Neutrophil (primary cell): ENCODE data around the gene PCNX2.

Experiments
- H3K27ac ChIP-seq: fragments of 200-600 bp; sonication (generic); 2 replicates; pipeline ENCODE4 v1.5.1; 2016; ENCODE audit warnings: mild to moderate bottlenecking, moderate library complexity
- H3K27me3 ChIP-seq: fragments of 200-600 bp; sonication (generic); 2 replicates; pipeline ENCODE4 v1.6.0; 2016; ENCODE audit warnings: mild to moderate bottlenecking
- H3K36me3 ChIP-seq: fragments of 200-600 bp; sonication (generic); 2 replicates; pipeline ENCODE4 v1.5.1; 2017
- H3K4me1 ChIP-seq, 2 experiments: fragments of 200-600 bp in 1 of 2; sonication (generic) in 1 of 2; 1 replicate in 1 of 2; 2 replicates in 1 of 2; pipeline versions ENCODE4 v1.5.1 to v1.6.1; 2013 to 2016; ENCODE audit warnings: low read depth in 1 of 2, low read length in 1 of 2, mild to moderate bottlenecking in 1 of 2, moderate library complexity in 1 of 2; ENCODE audit not compliant: control insufficient read depth in 1 of 2, insufficient read depth in 1 of 2
- H3K4me3 ChIP-seq, 2 experiments: fragments of 200-600 bp in 1 of 2; sonication (generic) in 1 of 2; 1 replicate in 1 of 2; 2 replicates in 1 of 2; pipeline ENCODE4 v1.5.1; 2013 to 2016; ENCODE audit warnings: low read depth in 1 of 2, low read length in 1 of 2, mild to moderate bottlenecking in 1 of 2, moderate library complexity in 1 of 2
- H3K9me3 ChIP-seq: fragments of 200-600 bp; sonication (generic); 2 replicates; pipeline ENCODE4 v1.5.1; 2016
- TF ChIP-seq, protein P1 (sequence below): fragments of 200-600 bp; sonication (generic); IDR thresholded peaks from 2 replicates; pipeline ENCODE4 v1.5.1; 2016; ENCODE audit warnings: antibody characterized with exemption

Gene PCNX2

DNA sequence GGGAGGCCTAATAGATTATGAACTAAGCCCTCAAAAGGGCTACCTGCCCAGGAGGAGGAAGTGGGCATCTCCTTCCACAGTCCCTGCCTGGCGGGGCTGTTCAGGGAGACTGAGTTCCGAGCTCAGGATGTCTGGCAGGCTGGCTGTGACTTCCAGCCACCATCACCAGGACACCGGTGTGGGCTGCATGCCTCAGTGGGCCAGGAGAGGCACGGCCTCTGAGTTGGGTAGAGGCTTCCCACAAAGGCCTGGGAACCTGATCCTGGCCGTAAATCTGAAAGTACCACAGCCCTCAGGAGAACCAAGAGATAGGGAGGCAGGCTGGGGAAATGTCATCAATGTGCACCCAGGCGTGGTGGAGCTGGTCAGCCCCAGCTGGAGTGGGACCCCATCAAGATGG lies 316.0 kb downstream of the PCNX2 start:
- TF ChIP-seq, protein P1, sequence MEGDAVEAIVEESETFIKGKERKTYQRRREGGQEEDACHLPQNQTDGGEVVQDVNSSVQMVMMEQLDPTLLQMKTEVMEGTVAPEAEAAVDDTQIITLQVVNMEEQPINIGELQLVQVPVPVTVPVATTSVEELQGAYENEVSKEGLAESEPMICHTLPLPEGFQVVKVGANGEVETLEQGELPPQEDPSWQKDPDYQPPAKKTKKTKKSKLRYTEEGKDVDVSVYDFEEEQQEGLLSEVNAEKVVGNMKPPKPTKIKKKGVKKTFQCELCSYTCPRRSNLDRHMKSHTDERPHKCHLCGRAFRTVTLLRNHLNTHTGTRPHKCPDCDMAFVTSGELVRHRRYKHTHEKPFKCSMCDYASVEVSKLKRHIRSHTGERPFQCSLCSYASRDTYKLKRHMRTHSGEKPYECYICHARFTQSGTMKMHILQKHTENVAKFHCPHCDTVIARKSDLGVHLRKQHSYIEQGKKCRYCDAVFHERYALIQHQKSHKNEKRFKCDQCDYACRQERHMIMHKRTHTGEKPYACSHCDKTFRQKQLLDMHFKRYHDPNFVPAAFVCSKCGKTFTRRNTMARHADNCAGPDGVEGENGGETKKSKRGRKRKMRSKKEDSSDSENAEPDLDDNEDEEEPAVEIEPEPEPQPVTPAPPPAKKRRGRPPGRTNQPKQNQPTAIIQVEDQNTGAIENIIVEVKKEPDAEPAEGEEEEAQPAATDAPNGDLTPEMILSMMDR: no peak
- no peaks in the 10 kb centered on the region for H3K9me3 ChIP-seq
- H3K4me3 ChIP-seq: no peak overlapping the region
- H3K27ac ChIP-seq: no peak overlapping the region
- no peaks in the 10 kb centered on the region for H3K27me3 ChIP-seq
- peaks cover 7 to 9% of the 10 kb centered on the region in 2 experiments for H3K4me1 ChIP-seq
- peaks cover 5% of the 10 kb centered on the region for H3K36me3 ChIP-seq

DNA sequence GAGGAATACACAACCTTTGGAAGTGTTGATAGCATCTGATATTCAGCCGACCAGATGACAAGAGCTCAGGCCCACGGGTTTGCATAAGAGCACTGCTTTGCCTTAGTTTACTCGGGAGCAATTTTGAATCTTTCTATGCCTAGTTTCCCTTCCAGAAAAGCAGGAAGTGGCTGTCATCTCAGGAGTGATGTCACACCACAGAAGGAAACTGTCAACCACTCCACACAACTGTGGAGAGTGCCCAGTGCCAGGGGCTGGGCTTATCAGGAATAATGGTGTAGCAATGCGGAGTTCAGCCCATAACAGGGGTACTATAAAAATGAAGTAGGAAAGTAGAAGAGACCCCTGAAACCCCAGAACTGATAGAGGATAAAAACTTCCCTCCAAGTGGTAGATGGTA lies 316.7 kb downstream of the PCNX2 start:
- peaks cover 5% of the 10 kb centered on the region for H3K36me3 ChIP-seq
- no peaks in the 10 kb centered on the region for H3K27me3 ChIP-seq
- H3K9me3 ChIP-seq: no peaks in the 10 kb centered on the region
- H3K4me1 ChIP-seq: peaks cover 7 to 9% of the 10 kb centered on the region in 2 experiments
- TF ChIP-seq, protein P1: no peak
- no peak overlapping the region for H3K4me3 ChIP-seq
- no peak overlapping the region for H3K27ac ChIP-seq

DNA sequence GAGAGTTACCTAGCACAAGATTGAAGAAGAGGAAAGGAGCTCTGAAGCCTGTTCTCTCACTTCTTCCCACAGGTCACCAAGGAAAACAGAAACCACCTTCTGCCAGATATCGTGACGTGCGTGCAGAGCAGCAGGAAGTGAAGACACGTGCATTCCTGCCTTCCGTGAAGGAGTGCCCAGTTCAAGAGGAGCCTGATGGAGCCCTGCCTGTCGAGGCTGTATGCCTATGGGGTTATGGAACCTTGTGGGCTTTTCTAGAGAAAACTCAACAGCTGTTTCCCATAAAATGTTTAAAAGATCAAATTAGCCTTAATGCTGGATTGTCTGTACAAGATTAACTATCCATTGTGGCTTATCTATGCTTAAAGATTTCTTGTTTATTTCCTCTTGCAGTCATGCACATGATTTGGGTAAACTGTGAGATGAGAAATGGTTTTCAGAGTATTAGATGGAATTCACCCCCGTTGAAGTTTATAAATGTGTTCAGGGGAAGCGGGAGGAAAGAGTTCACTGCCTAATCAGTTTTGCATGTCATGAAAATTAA lies 317.4 kb downstream of the PCNX2 start:
- Histone ChIP-seq H3K4me3 (no peak overlapping the region), H3K36me3 (peaks cover 5% of the 10 kb centered on the region), H3K27me3 (no peaks in the 10 kb centered on the region), H3K27ac (no peak overlapping the region), H3K4me1 (peaks cover 7 to 9% of the 10 kb centered on the region in 2 experiments), H3K9me3 (no peaks in the 10 kb centered on the region)
- TF ChIP-seq, protein P1: no peak

DNA sequence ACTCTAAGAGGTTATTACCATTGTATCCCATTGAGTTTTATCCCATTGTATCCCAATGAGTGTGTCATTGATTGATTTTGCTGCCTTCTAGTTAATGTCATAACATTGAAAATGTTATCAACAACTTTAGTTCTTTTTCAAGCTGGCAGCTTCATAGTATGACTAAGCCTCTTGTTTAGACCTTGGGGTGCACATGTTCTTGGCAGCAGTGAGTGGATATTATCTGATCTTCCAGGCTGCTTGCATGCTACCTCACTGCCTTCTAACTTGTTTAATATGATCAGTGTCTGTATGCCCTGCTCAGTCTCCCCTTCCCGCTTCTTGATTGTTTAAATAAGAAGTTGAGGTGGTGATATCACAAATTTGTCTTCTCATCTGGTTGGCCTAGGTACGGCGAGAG lies 320.6 kb downstream of the PCNX2 start:
- TF ChIP-seq, protein P1: no peak
- no peak overlapping the region for H3K4me3 ChIP-seq
- H3K27ac ChIP-seq: no peak overlapping the region
- peaks cover 7 to 9% of the 10 kb centered on the region in 2 experiments for H3K4me1 ChIP-seq
- peaks cover 20% of the 10 kb centered on the region for H3K36me3 ChIP-seq
- H3K27me3 ChIP-seq: no peaks in the 10 kb centered on the region
- H3K9me3 ChIP-seq: no peaks in the 10 kb centered on the region

DNA sequence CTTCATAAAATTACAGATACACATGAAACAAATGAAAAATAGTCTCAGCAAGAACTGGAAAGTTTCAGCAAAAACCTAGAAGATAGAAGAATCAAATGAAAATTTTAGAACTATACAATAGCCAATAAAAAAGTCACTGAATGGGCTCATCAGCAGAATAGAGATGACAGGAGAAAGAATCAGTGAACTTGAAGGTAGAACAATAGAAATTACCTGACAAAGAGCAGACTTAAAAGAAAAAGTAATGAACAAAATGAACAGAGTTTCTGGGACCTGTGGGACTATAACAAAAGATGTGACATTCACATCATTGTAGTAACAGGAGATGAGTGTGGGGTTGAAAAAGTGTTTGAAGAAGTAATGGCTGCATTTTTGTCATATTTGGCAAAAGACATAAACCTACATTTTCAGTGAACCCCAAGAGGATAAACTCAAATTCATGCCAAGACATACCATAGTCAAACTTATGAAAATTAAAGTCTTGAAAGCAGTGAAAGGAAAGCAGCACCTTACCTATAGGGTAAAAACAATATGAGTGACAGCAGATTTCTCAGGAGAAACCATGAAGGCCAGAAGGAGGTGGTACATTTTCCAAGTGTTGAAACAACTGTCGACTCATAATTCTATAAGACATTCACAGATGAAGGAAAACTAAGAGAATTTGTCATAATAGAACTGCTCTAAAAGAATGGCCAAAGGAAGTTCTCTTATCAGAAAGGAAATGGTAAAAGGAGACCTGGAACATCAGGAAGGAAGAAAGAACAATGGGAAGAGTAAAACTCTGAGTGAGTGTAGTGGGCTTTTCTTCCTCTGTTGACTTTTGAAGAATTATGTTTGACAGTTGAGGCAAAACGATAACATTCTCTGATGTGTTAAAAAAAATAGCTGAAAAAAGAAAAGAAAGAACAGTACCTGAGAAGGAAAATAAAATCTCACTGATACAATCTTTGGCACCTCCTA lies 321.6 kb downstream of the PCNX2 start:
- Histone ChIP-seq H3K27me3 (no peaks in the 10 kb centered on the region), H3K27ac (no peak overlapping the region), H3K9me3 (no peaks in the 10 kb centered on the region), H3K36me3 (peaks cover 22% of the 10 kb centered on the region), H3K4me1 (peaks cover 7 to 9% of the 10 kb centered on the region in 2 experiments), H3K4me3 (no peak overlapping the region)
- TF ChIP-seq, protein P1: no peak
